H9 (cell line): ENCODE results near the gene DNAAF5. TPM values are rescaled to one million over a fixed set of nuclear protein-coding genes. Genes with fewer than 3 reads are reported as not detected.

Experiments
- DNase-seq: peaks from one replicate; pipeline ENCODE4 v3.0.0-alpha.2; 2017
- H2AFZ ChIP-seq: one replicate; pipeline ENCODE4 v1.6.1; 2013; ENCODE audit warnings: mild to moderate bottlenecking, low read length, control low read depth, moderate library complexity
- H2AK5ac ChIP-seq: 2 replicates; pipeline ENCODE4 v1.6.1; 2013; ENCODE audit warnings: low read length, control low read depth, mixed read lengths; ENCODE audit not compliant: insufficient read length
- H2BK120ac ChIP-seq: one replicate; pipeline ENCODE4 v1.6.1; 2013; ENCODE audit warnings: low read depth, mild to moderate bottlenecking, low read length, control low read depth, inconsistent platforms; ENCODE audit not compliant: poor library complexity, severe bottlenecking
- H2BK12ac ChIP-seq: 2 replicates; pipeline ENCODE4 v1.6.1; 2013; ENCODE audit warnings: low read length, control low read depth, mixed read lengths, low read depth; ENCODE audit not compliant: insufficient read length
- H2BK15ac ChIP-seq: 2 replicates; pipeline ENCODE4 v1.6.1; 2013; ENCODE audit warnings: low read depth, low read length, control low read depth
- H2BK20ac ChIP-seq: one replicate; pipeline ENCODE4 v1.6.1; 2013; ENCODE audit warnings: low read depth, mild to moderate bottlenecking, low read length, control low read depth, inconsistent platforms; ENCODE audit not compliant: poor library complexity, severe bottlenecking
- H2BK5ac ChIP-seq: 2 replicates; pipeline ENCODE4 v1.6.1; 2013; ENCODE audit warnings: low read length, control low read depth, mixed read lengths; ENCODE audit not compliant: insufficient read length
- H3K14ac ChIP-seq: 2 replicates; pipeline ENCODE4 v1.6.1; 2013; ENCODE audit warnings: low read length, control low read depth; ENCODE audit not compliant: insufficient read depth
- H3K18ac ChIP-seq: 2 replicates; pipeline ENCODE4 v1.6.1; 2013; ENCODE audit warnings: low read depth, mild to moderate bottlenecking, mixed read lengths, low read length, control low read depth; ENCODE audit not compliant: insufficient read length
- H3K23ac ChIP-seq: 2 replicates; pipeline ENCODE4 v1.6.1; 2013; ENCODE audit warnings: low read length, control low read depth, mixed read lengths, low read depth; ENCODE audit not compliant: insufficient read length
- H3K23me2 ChIP-seq: 2 replicates; pipeline ENCODE4 v1.6.1; 2013; ENCODE audit warnings: low read depth, mild to moderate bottlenecking, mixed read lengths, low read length, control low read depth; ENCODE audit not compliant: insufficient read length, poor library complexity, severe bottlenecking
- H3K27ac ChIP-seq: 2 replicates; pipeline ENCODE4 v1.5.1; 2013; ENCODE audit warnings: low read length, control low read depth, mixed read lengths, low read depth; ENCODE audit not compliant: insufficient read length
- H3K27me3 ChIP-seq: 2 replicates; pipeline ENCODE4 v1.6.1; 2013; ENCODE audit warnings: low read length, control low read depth, inconsistent platforms; ENCODE audit not compliant: insufficient read depth
- H3K4ac ChIP-seq: 2 replicates; pipeline ENCODE4 v1.6.1; 2013; ENCODE audit warnings: low read depth, mild to moderate bottlenecking, control low read depth, inconsistent platforms, low read length, moderate library complexity
- H3K4me1 ChIP-seq: 2 replicates; pipeline ENCODE4 v1.6.1; 2013; ENCODE audit warnings: low read length, control low read depth, inconsistent platforms; ENCODE audit not compliant: insufficient read depth
- H3K4me2 ChIP-seq: 2 replicates; pipeline ENCODE4 v1.6.1; 2013; ENCODE audit warnings: low read length, control low read depth, mixed read lengths; ENCODE audit not compliant: insufficient read length, insufficient read depth
- H3K56ac ChIP-seq: 2 replicates; pipeline ENCODE4 v1.6.1; 2013; ENCODE audit warnings: low read depth, mild to moderate bottlenecking, mixed read lengths, low read length, control low read depth; ENCODE audit not compliant: insufficient read length
- H3K79me1 ChIP-seq: 2 replicates; pipeline ENCODE4 v1.6.1; 2013; ENCODE audit warnings: low read depth, mild to moderate bottlenecking, moderate library complexity, low read length, control low read depth, inconsistent platforms; ENCODE audit not compliant: insufficient read depth, poor library complexity, severe bottlenecking
- H3K79me2 ChIP-seq: 2 replicates; pipeline ENCODE4 v1.6.1; 2013; ENCODE audit warnings: low read length, control low read depth, inconsistent platforms; ENCODE audit not compliant: insufficient read depth
- H3K9ac ChIP-seq: 2 replicates; pipeline ENCODE4 v1.6.1; 2013; ENCODE audit warnings: low read length, control low read depth, mixed read lengths; ENCODE audit not compliant: insufficient read length; ENCODE audit errors: extremely low read depth
- H3K9me3 ChIP-seq: one replicate; pipeline ENCODE4 v1.6.1; 2013; ENCODE audit warnings: low read depth, low read length, inconsistent platforms; ENCODE audit not compliant: control insufficient read depth
- H3T11ph ChIP-seq: one replicate; pipeline ENCODE4 v1.6.1; 2013; ENCODE audit warnings: mild to moderate bottlenecking, low read length, control low read depth, inconsistent platforms
- H4K20me1 ChIP-seq: one replicate; pipeline ENCODE4 v1.6.1; 2013; ENCODE audit not compliant: control insufficient read depth, insufficient read length, insufficient read depth
- H4K5ac ChIP-seq: 2 replicates; pipeline ENCODE4 v1.6.1; 2013; ENCODE audit warnings: low read depth, mild to moderate bottlenecking, mixed read lengths, low read length, control low read depth; ENCODE audit not compliant: insufficient read length
- H4K8ac ChIP-seq: replicated peaks from 2 replicates; pipeline ENCODE4 v1.6.1; 2013; ENCODE audit warnings: low read length, control low read depth, mixed read lengths, low read depth; ENCODE audit not compliant: insufficient read length
- H4K91ac ChIP-seq: 2 replicates; pipeline ENCODE4 v1.6.1; 2013; ENCODE audit warnings: low read depth, mild to moderate bottlenecking, moderate library complexity, mixed read lengths, low read length, control low read depth; ENCODE audit not compliant: insufficient read length
- H3K27ac Mint-ChIP-seq, 3 experiments: 2 replicates in 2 of 3; 3 replicates in 1 of 3; pipeline ENCODE4 v1.8.0; 2020 to 2021; ENCODE audit warnings: mixed read lengths in 3 of 3, mild to moderate bottlenecking in 1 of 3, moderate library complexity in 1 of 3
- H3K27me3 Mint-ChIP-seq: 2 replicates; pipeline ENCODE4 v1.8.0; 2021; ENCODE audit warnings: low read depth, mild to moderate bottlenecking, moderate library complexity, mixed read lengths
- H3K36me3 Mint-ChIP-seq, 3 experiments: 2 replicates in 2 of 3; 3 replicates in 1 of 3; pipeline ENCODE4 v1.8.0; 2020 to 2021; ENCODE audit warnings: low read depth in 3 of 3, mixed read lengths in 3 of 3; ENCODE audit not compliant: insufficient read depth in 1 of 3
- H3K4me1 Mint-ChIP-seq, 2 experiments: 2 replicates each; pipeline ENCODE4 v1.8.0; 2020; ENCODE audit warnings: mixed read lengths in 2 of 2
- H3K4me3 Mint-ChIP-seq, 2 experiments: 2 replicates in 1 of 2; 3 replicates in 1 of 2; pipeline ENCODE4 v1.8.0; 2020 to 2021; ENCODE audit warnings: mild to moderate bottlenecking in 2 of 2, mixed read lengths in 2 of 2, moderate library complexity in 1 of 2
- H3K9me3 Mint-ChIP-seq, 2 experiments: 2 replicates in 1 of 2; 3 replicates in 1 of 2; pipeline ENCODE4 v1.8.0; 2020; ENCODE audit warnings: mild to moderate bottlenecking in 2 of 2, mixed read lengths in 2 of 2, moderate library complexity in 1 of 2
- CTCF ChIP-seq: fragments of 200-600 bp; sonication (generic); conservative IDR thresholded peaks from 3 replicates; pipeline ENCODE4 v1.8.0; 2021; ENCODE audit warnings: antibody characterized with exemption, mild to moderate bottlenecking
- WGBS: extraction: QIAGEN DNeasy Blood & Tissue Kit; methylation state at CpG from one replicate; pipeline ENCODE4 v1.1.7; 2013; ENCODE audit warnings: missing lambda C conversion rate, low lambda C conversion rate, mixed read lengths; ENCODE audit not compliant: insufficient read length; ENCODE audit errors: extremely low coverage; 5-methylcytosine and 5-hydroxymethylcytosine counted together
- total RNA-seq: library from RNA; stranded (reverse); gene quantifications from 2 replicates; pipeline ENCODE4 v1.2.1, GENCODE V29; 2021

Gene DNAAF5
- total RNA-seq, 1 experiment from 2014 or later, result 43.5 TPM

GRCh38 chr7:785416-785815, 58.9 kb downstream of the DNAAF5 start:
- no peaks in the 10 kb centered on the region for H3K27me3 ChIP-seq
- H3K4me2 ChIP-seq, result no peak overlapping the region
- H2AK5ac ChIP-seq, result no peak overlapping the region
- no peak for TF ChIP-seq CTCF
- H3K23me2 ChIP-seq, result no peaks in the 10 kb centered on the region
- H4K20me1 ChIP-seq, result no peaks in the 10 kb centered on the region
- no peak overlapping the region for H2AFZ ChIP-seq
- no peaks in the 10 kb centered on the region for H3K4me1 Mint-ChIP-seq
- no peak overlapping the region for H3K4ac ChIP-seq
- H2BK15ac ChIP-seq, result no peak overlapping the region
- no peak overlapping the region for H2BK20ac ChIP-seq
- H3K27ac Mint-ChIP-seq, result no peak overlapping the region
- H3K9me3 ChIP-seq, result no peaks in the 10 kb centered on the region
- WGBS, result no CpG with 5 or more reads among the region's 10 CpGs
- H3K4me1 ChIP-seq, result no peaks in the 10 kb centered on the region
- no peak overlapping the region for H3K56ac ChIP-seq
- H4K91ac ChIP-seq, result no peak overlapping the region
- no peak overlapping the region for H4K5ac ChIP-seq
- H3K27ac ChIP-seq, result no peak overlapping the region
- H3T11ph ChIP-seq, result no peak overlapping the region
- H3K79me2 ChIP-seq, result no peaks in the 10 kb centered on the region
- H3K9ac ChIP-seq, result no peak overlapping the region
- H3K79me1 ChIP-seq, result no peaks in the 10 kb centered on the region
- H3K36me3 Mint-ChIP-seq, result peaks cover 45 to 71% (median 68%) of the 10 kb centered on the region in 3 experiments
- H2BK120ac ChIP-seq, result no peak overlapping the region
- no peak for DNase-seq
- H3K14ac ChIP-seq, result no peak overlapping the region
- H3K9me3 Mint-ChIP-seq, result no peaks in the 10 kb centered on the region
- H3K27me3 Mint-ChIP-seq, result no peaks in the 10 kb centered on the region; the same call in 1 of the 2 replicates
- no peak overlapping the region for H4K8ac ChIP-seq
- H3K4me3 Mint-ChIP-seq, result no peak overlapping the region
- H2BK5ac ChIP-seq, result no peak overlapping the region
- no peak overlapping the region for H3K23ac ChIP-seq
- H2BK12ac ChIP-seq, result no peak overlapping the region
- no peak overlapping the region for H3K18ac ChIP-seq
